SJSA1 (cell line): ENCODE results near the gene ITLN1. TPM values are rescaled to one million over a fixed set of nuclear protein-coding genes. Genes with fewer than 3 reads are reported as not detected.
"Not testable (repeated sequence)": the region's sequence is repeated elsewhere in the genome, so short reads cannot be mapped to it uniquely, and the experiment has no call there.

ENCODE experiments used
- DNase-seq, 2 experiments: peaks; one replicate each; pipeline ENCODE4 v3.0.0-alpha.2; 2015 to 2020; ENCODE audit warnings: low spot score in 2 of 2, low read depth in 1 of 2
- H3K27ac ChIP-seq: fragments of 250-450 bp; sonication (Bioruptor Pico); 2 replicates; pipeline ENCODE4 v1.5.1; 2020; ENCODE audit warnings: mild to moderate bottlenecking, moderate library complexity
- H3K27me3 ChIP-seq: fragments of 250-450 bp; sonication (Bioruptor Pico); replicated peaks from 2 replicates; pipeline ENCODE4 v1.5.1; 2020; ENCODE audit warnings: mild to moderate bottlenecking, moderate library complexity
- H3K36me3 ChIP-seq: fragments of 250-450 bp; sonication (Bioruptor Pico); 2 replicates; pipeline ENCODE4 v1.5.1; 2020; ENCODE audit warnings: mild to moderate bottlenecking
- H3K4me1 ChIP-seq: fragments of 250-450 bp; sonication (Bioruptor Pico); replicated peaks from 2 replicates; pipeline ENCODE4 v1.6.1; 2021; ENCODE audit warnings: mild to moderate bottlenecking
- H3K4me3 ChIP-seq: fragments of 250-450 bp; sonication (Bioruptor Pico); 2 replicates; pipeline ENCODE4 v1.5.1; 2020; ENCODE audit warnings: mild to moderate bottlenecking
- H3K9me3 ChIP-seq: fragments of 250-450 bp; sonication (Bioruptor Pico); replicated peaks from 2 replicates; pipeline ENCODE4 v1.5.1; 2020; ENCODE audit warnings: mild to moderate bottlenecking
- total RNA-seq: library from RNA; depleted of rRNA; stranded (reverse); fragments of >200 nt; shearing (Covaris generic); gene quantifications from 2 replicates; pipeline ENCODE4 v1.2.3, GENCODE V29; 2014

ITLN1 gene
- total RNA-seq, 1 experiment from 2014 or later = not detected

GRCh38 chr1:160875591-160875990 lies 9.4 kb downstream of the ITLN1 start:
- not testable (repeated sequence) for H3K27me3 ChIP-seq, H3K27ac ChIP-seq, H3K36me3 ChIP-seq, H3K4me1 ChIP-seq, H3K9me3 ChIP-seq, DNase-seq, H3K4me3 ChIP-seq

GRCh38 chr1:160874935-160875334 lies 10.0 kb downstream of the ITLN1 start:
- Histone ChIP-seq H3K36me3 (no peaks in the 10 kb centered on the region), H3K4me1 (no peaks in the 10 kb centered on the region), H3K27ac (no peak overlapping the region), H3K9me3 (no peaks in the 10 kb centered on the region), H3K27me3 (no peaks in the 10 kb centered on the region), H3K4me3 (no peak overlapping the region)
- no peak for DNase-seq

GRCh38 chr1:160868141-160868540 lies 16.8 kb downstream of the ITLN1 start:
- Histone ChIP-seq H3K9me3 (0 out of 2 replicates have a peak, but pooled peaks cover 2% of the 10 kb centered on the region), H3K27ac (no peak overlapping the region), H3K4me3 (no peak overlapping the region), H3K4me1 (no peaks in the 10 kb centered on the region), H3K27me3 (no peaks in the 10 kb centered on the region; the same call in none of the 2 replicates), H3K36me3 (no peaks in the 10 kb centered on the region)
- no peak for DNase-seq

GRCh38 chr1:160867651-160868050 lies 17.3 kb downstream of the ITLN1 start:
- H3K36me3 ChIP-seq, DNase-seq, H3K4me1 ChIP-seq, H3K27me3 ChIP-seq, H3K4me3 ChIP-seq, H3K9me3 ChIP-seq, H3K27ac ChIP-seq: not testable (repeated sequence)

- H3K27me3 ChIP-seq = no peaks in the 10 kb centered on the region; the same call in none of the 2 replicates
- H3K4me3 ChIP-seq = no peak overlapping the region
- no peak for DNase-seq
- H3K9me3 ChIP-seq = 0 out of 2 replicates have a peak, but pooled peaks cover 2% of the 10 kb centered on the region
- H3K4me1 ChIP-seq = no peaks in the 10 kb centered on the region
- no peak overlapping the region for H3K27ac ChIP-seq
- H3K36me3 ChIP-seq = no peaks in the 10 kb centered on the region
Measured at GRCh38 chr1:160866695-160867260, 18.2 kb downstream of the ITLN1 start.

- Histone ChIP-seq H3K4me1 (no peaks in the 10 kb centered on the region), H3K4me3 (no peak overlapping the region), H3K27ac (no peak overlapping the region), H3K36me3 (no peaks in the 10 kb centered on the region), H3K9me3 (0 out of 2 replicates have a peak, but pooled peaks cover 2% of the 10 kb centered on the region), H3K27me3 (no peaks in the 10 kb centered on the region; the same call in none of the 2 replicates)
- no peak for DNase-seq
Measured at GRCh38 chr1:160866001-160866694, 18.8 kb downstream of the ITLN1 start.

GRCh38 chr1:160865337-160865736 lies 19.6 kb downstream of the ITLN1 start:
- Histone ChIP-seq H3K27me3 (no peaks in the 10 kb centered on the region; the same call in none of the 2 replicates), H3K9me3 (0 out of 2 replicates have a peak, but pooled peaks cover 2% of the 10 kb centered on the region), H3K36me3 (no peaks in the 10 kb centered on the region), H3K27ac (no peak overlapping the region), H3K4me1 (no peaks in the 10 kb centered on the region), H3K4me3 (no peak overlapping the region)
- DNase-seq = no peak

- Histone ChIP-seq H3K9me3 (0 out of 2 replicates have a peak, but pooled peaks cover 2% of the 10 kb centered on the region), H3K27me3 (no peaks in the 10 kb centered on the region; the same call in none of the 2 replicates), H3K27ac (no peak overlapping the region), H3K4me3 (no peak overlapping the region), H3K4me1 (no peaks in the 10 kb centered on the region), H3K36me3 (no peaks in the 10 kb centered on the region)
- no peak for DNase-seq
Measured at GRCh38 chr1:160864173-160864572, 20.8 kb downstream of the ITLN1 start.

GRCh38 chr1:160863774-160864131 lies 21.2 kb downstream of the ITLN1 start:
- H3K4me3 ChIP-seq = no peak overlapping the region
- H3K9me3 ChIP-seq = 0 out of 2 replicates have a peak, but pooled peaks cover 2% of the 10 kb centered on the region
- DNase-seq = no peak
- H3K27me3 ChIP-seq = no peaks in the 10 kb centered on the region; the same call in none of the 2 replicates
- no peaks in the 10 kb centered on the region for H3K36me3 ChIP-seq
- H3K27ac ChIP-seq = no peak overlapping the region
- H3K4me1 ChIP-seq = no peaks in the 10 kb centered on the region

GRCh38 chr1:160863061-160863773 lies 21.8 kb downstream of the ITLN1 start:
- Histone ChIP-seq H3K4me3 (no peak overlapping the region), H3K27me3 (no peaks in the 10 kb centered on the region; the same call in none of the 2 replicates), H3K4me1 (no peaks in the 10 kb centered on the region), H3K9me3 (0 out of 2 replicates have a peak, but pooled peaks cover 2% of the 10 kb centered on the region), H3K36me3 (no peaks in the 10 kb centered on the region), H3K27ac (no peak overlapping the region)
- DNase-seq = no peak

GRCh38 chr1:160862203-160863060 lies 22.5 kb downstream of the ITLN1 start, which contains the start of gene CD244:
Gene CD244 (minus strand): TSS chr1:160862887. CDS start chr1:160862677, 210 bp downstream.
- Histone ChIP-seq H3K27me3 (no peaks in the 10 kb centered on the region; the same call in 1 of the 2 replicates), H3K9me3 (no peaks in the 10 kb centered on the region), H3K36me3 (no peaks in the 10 kb centered on the region), H3K27ac (no peak within 1 kb of the TSS), H3K4me3 (no peak within 1 kb of the TSS), H3K4me1 (no peaks in the 10 kb centered on the region)
- no peak for DNase-seq

GRCh38 chr1:160860840-160861505 lies 24.0 kb downstream of the ITLN1 start:
- Histone ChIP-seq H3K27ac (no peak overlapping the region), H3K9me3 (no peaks in the 10 kb centered on the region), H3K4me3 (no peak overlapping the region), H3K4me1 (no peaks in the 10 kb centered on the region), H3K36me3 (no peaks in the 10 kb centered on the region), H3K27me3 (no peaks in the 10 kb centered on the region; the same call in 1 of the 2 replicates)
- DNase-seq = no peak

- no peaks in the 10 kb centered on the region for H3K9me3 ChIP-seq
- H3K4me3 ChIP-seq = no peak overlapping the region
- no peaks in the 10 kb centered on the region for H3K4me1 ChIP-seq
- no peak for DNase-seq
- H3K27ac ChIP-seq = no peak overlapping the region
- H3K36me3 ChIP-seq = no peaks in the 10 kb centered on the region
- H3K27me3 ChIP-seq = no peaks in the 10 kb centered on the region
Measured at GRCh38 chr1:160859166-160859565, 25.8 kb downstream of the ITLN1 start.
